Muscle layer of colon (tissue), 2 donors: ENCODE results near the gene REM2.
A peak's percentile ranks its signal among the peaks of the same experiment; 100 is the strongest.

ENCODE experiments used
- H3K27ac ChIP-seq: one replicate; pipeline ENCODE4 v1.7.0; 2013; ENCODE audit warnings: low read depth, mild to moderate bottlenecking, low read length, moderate library complexity
- H3K27me3 ChIP-seq, 2 donors: one replicate each; pipeline ENCODE4 v1.7.0; 2013; ENCODE audit warnings: low read length in 2 of 2, mild to moderate bottlenecking in 2 of 2; ENCODE audit not compliant: insufficient read depth in 2 of 2, control insufficient read depth in 1 of 2
- H3K36me3 ChIP-seq: one replicate; pipeline ENCODE4 v1.7.0; 2013; ENCODE audit warnings: mild to moderate bottlenecking, low read length; ENCODE audit not compliant: insufficient read depth
- H3K4me1 ChIP-seq: one replicate; pipeline ENCODE4 v1.7.0; 2013; ENCODE audit warnings: mild to moderate bottlenecking, low read length; ENCODE audit not compliant: insufficient read depth
- H3K4me3 ChIP-seq, 2 donors: one replicate each; pipeline ENCODE4 v1.7.0; 2013; ENCODE audit warnings: low read length in 2 of 2, low read depth in 1 of 2, mild to moderate bottlenecking in 1 of 2, moderate library complexity in 1 of 2
- H3K9ac ChIP-seq: one replicate; pipeline ENCODE4 v1.7.0; 2013; ENCODE audit warnings: low read length
- H3K9me3 ChIP-seq: one replicate; pipeline ENCODE4 v1.7.0; 2013; ENCODE audit warnings: mild to moderate bottlenecking, low read length
- donor health status: abdominal sarcoma.
- donor health status: Adenocarcinoma of cecum.

REM2 gene

DNA sequence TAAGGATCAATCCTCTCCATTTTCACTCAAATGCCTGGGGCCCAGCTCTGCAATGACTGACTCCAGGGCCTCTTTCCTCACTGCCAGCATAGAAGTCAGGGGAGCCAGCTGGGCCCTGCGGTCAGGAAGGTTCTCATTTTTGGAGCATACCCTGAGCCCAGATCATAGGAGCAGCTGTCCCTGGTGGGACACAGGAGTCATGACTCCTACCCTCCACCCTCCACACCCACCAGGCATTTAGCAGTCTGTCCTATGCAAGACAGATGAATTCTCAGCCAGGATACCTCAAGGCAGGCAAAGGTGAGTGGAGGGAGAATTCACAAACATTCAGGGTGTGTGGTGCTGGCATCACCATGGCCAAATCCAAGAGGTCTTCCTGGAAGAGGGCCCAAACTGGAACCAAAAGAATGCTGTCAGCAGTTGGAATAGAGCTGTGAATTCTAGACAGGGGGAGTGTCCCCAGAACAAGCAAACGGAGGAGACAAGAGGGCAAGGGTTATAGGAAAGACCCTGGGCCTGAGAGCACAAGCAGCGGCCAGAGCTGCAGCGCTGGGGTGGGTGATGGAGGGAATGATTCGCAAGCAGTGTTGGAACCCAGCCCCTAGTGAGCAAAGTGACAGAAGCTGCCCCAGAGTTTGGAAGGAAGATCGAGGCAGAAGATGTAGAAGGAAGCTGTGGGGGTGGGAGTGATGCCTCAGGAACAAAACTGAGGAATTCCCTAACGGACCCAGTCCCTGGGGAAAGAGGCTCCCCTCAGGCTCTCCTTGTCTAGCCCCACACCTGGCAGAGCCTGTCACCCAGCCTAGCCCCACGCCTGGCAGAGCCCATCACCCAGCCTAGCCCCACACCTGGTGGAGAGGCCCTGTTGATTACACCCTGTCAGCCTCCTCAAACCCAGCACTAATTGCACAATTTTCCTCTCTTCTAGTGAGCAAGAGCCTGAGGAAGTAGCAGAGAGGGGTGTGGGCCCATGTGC is 4.5 kb upstream of the REM2 start:
- peaks cover 57% of the 10 kb centered on the region for H3K36me3 ChIP-seq
- H3K27me3 ChIP-seq, result no peaks in the 10 kb centered on the region
- H3K9ac ChIP-seq, result no peak overlapping the region

DNA sequence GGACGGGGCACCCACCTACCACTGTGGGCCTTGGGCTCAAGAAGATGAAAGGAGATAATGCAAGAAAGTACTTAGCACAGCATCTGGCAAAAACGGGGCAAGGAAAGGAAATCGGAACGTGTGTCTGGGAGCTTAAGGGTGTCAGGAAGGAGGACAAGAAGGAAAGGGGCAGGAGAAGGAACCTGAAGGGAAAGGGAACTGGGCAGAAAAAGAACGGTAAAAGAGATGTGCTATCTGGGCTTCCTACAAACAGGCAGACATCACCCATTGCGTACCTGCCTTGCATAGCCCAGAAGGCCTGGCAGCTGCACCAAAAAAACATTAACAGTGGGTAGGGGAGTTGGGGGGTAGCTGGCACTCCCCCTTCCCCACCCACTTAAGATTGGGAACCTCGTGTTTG is 958 bp upstream of the REM2 start:
- H3K36me3 ChIP-seq, result peaks cover 22% of the 10 kb centered on the region
- H3K27ac ChIP-seq, result no peak overlapping the region
- H3K4me3 ChIP-seq, result no peak overlapping the region

More for the DNA sequence above, 4.5 kb upstream of the REM2 start:
- Histone ChIP-seq H3K27ac (no peak overlapping the region), H3K9me3 (no peaks in the 10 kb centered on the region), H3K4me1 (peaks cover 18% of the 10 kb centered on the region), H3K4me3 (no peak overlapping the region)

DNA sequence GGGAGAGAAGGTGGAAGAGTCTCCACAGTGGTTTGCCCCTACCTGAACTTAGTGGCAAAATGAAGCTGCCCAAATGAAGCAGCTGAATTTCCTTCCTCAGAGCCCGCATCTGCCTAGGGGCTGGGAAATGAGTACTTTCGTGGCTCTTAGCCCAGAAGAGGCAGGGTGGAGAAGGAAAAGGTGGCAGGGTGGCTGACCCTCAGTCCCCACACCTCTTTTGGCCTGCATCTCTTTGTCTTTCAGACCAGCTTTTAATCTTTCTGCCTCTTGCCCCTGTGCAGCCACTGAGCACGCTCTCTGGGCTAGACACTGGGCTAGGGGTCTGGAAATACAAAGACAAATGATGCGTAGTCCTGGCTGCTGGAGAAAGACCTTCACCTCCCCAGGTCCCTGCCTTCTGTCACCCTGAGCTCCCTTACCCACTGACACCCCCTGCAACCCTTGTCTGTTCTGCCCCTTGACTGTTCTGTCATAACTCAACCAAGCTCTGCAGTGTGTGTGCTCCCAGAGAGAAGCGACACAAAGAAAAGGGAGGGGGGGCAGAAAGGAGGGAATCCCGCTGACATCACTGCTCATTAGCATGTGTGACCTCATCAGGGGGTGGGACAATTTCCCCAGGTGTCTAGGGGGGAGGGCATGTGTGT is 371 bp upstream of the REM2 start:
- Histone ChIP-seq H3K9me3 (no peaks in the 10 kb centered on the region), H3K4me1 (peaks cover 17% of the 10 kb centered on the region), H3K27me3 (no peaks in the 10 kb centered on the region), H3K27ac (no peak overlapping the region), H3K4me3 (no peak overlapping the region), H3K36me3 (peaks cover 16% of the 10 kb centered on the region), H3K9ac (no peak overlapping the region)

More for the DNA sequence above, 958 bp upstream of the REM2 start:
- Histone ChIP-seq H3K4me1 (peaks cover 11% of the 10 kb centered on the region), H3K9ac (no peak overlapping the region), H3K9me3 (no peaks in the 10 kb centered on the region), H3K27me3 (no peaks in the 10 kb centered on the region)

DNA sequence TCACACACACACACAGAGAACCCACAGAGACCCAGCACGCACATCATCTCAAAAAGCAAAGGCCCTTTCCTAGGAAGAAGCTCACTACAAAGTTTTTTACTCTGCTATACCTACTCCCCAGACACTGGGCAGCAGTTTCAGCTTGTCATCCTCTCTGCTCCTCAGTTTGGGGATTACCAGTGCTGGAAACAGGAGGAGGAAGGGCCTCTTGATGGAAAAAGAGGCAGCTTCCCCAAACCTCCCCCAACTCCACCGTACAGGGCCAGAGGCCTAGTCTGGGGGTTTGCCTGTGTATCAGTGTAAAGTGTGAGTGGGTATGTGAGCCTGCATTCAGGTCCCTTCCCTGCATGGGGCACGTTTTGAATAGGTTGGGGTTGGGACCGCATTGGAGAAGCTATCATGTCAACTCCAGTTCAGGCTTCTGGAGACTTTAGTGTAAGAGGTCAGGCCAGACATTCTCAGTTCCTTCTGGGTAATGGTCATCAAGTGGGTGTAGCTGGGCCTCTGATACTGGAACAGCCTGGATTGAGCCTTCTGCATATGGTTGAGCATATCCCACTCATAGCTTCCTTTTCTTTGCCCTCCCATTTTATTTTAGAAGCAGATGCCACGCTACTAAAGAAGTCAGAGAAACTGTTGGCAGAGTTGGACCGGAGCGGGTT is 1.2 kb downstream of the REM2 start:
- Histone ChIP-seq H3K4me3 (no peak overlapping the region), H3K4me1 (peaks cover 22% of the 10 kb centered on the region), H3K27ac (no peak overlapping the region), H3K9ac (no peak overlapping the region), H3K36me3 (peaks cover under 1% of the 10 kb centered on the region), H3K9me3 (no peaks in the 10 kb centered on the region), H3K27me3 (no peaks in the 10 kb centered on the region)

DNA sequence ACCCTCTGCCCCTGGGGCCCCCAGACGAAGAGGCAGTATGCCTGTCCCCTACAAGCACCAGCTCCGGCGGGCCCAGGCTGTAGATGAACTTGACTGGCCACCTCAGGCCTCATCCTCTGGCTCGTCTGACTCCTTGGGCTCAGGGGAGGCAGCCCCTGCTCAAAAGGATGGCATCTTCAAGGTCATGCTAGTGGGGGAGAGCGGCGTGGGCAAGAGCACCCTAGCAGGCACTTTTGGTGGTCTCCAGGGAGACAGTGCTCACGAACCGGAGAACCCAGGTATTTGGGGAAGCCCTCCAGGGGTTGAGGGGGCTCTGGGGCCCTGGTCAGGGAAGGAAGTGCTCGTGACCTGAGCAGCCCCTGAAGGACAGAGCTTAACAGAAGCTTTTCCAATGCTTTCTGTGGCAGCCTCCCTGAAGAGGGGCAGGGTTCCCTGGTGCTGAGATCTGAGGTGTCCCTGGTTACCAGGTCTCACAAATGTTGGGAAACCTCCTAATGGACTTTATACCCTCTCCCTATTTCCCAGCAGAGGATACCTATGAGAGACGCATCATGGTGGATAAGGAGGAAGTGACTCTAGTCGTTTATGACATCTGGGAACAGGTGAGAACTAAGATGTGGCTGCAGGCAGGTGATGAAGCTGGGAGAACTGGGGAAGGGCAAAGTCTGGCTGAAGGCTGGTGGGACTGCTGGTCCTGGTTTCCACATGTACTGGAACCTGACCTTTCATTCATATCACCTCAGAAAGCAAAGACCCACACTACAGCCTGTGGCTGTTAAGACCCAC is 1.9 kb downstream of the REM2 start:
- Histone ChIP-seq H3K4me1 (peaks cover 22% of the 10 kb centered on the region), H3K4me3 (no peak overlapping the region), H3K36me3 (no peaks in the 10 kb centered on the region), H3K27ac (no peak overlapping the region), H3K9ac (no peak overlapping the region), H3K27me3 (no peaks in the 10 kb centered on the region), H3K9me3 (no peaks in the 10 kb centered on the region)

DNA sequence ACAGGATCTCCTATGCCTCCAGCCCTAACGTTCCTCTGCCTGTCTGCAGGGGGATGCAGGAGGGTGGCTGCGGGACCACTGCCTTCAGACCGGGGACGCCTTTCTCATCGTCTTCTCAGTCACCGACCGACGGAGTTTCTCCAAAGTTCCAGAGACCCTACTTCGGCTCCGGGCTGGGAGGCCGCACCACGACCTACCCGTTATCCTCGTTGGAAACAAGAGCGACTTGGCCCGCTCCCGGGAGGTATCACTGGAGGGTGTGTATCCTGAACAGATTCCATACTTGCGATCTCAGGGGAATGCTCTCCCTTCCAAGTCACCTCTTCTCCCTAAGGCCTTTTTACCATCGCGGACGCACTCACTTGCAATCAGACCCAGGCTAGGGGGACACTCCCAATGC is 3.0 kb downstream of the REM2 start:
- Histone ChIP-seq H3K4me3 (no peak overlapping the region), H3K27ac (peak overlapping the region; percentile 43), H3K9ac (no peak overlapping the region)

DNA sequence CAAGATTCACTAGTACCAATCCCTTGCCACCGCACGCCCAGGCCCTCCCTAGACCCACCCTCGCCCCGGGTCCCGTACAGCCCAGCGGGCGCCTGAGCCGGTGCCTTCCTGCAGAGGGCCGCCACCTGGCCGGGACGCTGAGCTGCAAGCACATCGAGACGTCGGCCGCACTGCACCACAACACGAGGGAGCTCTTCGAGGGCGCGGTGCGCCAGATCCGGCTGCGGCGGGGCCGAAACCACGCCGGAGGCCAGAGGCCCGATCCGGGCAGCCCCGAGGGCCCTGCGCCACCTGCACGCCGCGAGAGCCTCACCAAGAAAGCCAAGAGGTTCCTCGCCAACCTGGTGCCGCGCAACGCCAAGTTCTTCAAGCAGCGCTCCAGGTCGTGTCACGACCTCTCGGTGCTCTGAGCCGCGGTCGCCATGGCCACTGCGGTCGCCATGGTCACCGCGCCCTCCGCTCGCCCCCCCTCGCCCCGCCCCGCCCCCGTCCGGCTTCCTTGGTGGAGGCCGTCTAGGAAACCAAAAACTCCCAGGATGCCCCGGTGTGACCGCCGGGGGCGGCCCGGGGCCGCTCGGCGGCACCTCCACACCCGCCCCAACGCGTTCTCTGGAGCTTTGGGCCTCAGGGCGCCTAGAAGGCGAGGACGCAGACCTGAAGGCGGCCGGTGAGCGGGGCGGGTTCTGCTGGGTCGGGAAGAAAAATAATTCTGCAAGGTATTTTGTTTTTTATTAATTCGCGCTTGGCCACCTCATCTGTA is 3.7 kb downstream of the REM2 start:
- H3K27me3 ChIP-seq, result no peaks in the 10 kb centered on the region

More for the DNA sequence above, 3.0 kb downstream of the REM2 start:
- Histone ChIP-seq H3K4me1 (peaks cover 22% of the 10 kb centered on the region), H3K9me3 (no peaks in the 10 kb centered on the region), H3K36me3 (no peaks in the 10 kb centered on the region), H3K27me3 (no peaks in the 10 kb centered on the region)

DNA sequence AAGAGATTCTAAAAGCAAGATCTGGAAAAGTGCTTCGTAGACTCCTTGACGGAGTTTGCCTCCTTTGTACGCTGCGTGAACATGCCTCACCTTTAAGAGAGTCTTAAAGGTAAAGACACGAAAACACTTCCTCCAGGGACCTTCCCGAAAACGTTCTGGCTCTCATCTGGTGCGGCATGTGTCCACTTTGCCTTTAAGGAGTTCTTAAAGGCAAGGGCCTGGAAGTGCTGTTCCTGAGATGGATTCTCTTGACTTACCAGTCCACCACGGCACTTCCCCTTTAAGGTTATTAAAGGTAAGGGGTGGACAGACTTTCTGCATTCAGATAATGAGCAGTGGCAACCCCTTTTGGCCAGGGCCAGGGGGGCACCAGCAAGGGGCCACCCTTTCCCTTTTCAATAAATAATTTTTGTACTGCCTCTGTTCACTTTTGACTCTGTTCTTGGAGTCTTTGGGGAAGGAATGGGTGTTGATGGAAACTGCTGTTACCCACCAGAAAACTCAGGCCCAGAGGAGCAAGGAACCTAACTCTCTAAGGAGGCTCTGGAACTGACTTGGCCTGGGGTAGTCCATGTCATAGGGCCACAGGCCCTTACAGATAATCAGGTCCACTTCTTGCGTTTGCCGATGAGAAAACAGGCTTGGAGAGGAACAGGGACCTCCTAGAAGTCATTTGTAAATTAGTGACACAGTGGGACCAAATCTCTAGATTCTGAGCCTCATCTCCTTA is 4.4 kb downstream of the REM2 start:
- peaks cover 20% of the 10 kb centered on the region for H3K4me1 ChIP-seq
- no peaks in the 10 kb centered on the region for H3K36me3 ChIP-seq
- peak overlapping the region; percentile 50 for H3K9ac ChIP-seq
- no peaks in the 10 kb centered on the region for H3K9me3 ChIP-seq
- H3K27ac ChIP-seq, result peak overlapping the region; percentile 72
- peak overlapping the region; percentile 73 to 87 for H3K4me3 ChIP-seq
- no peaks in the 10 kb centered on the region for H3K27me3 ChIP-seq

More for the DNA sequence above, 3.7 kb downstream of the REM2 start:
- peak overlapping the region; percentile 72 for H3K27ac ChIP-seq
- no peaks in the 10 kb centered on the region for H3K9me3 ChIP-seq
- H3K36me3 ChIP-seq, result no peaks in the 10 kb centered on the region
- peak overlapping the region; percentile 50 for H3K9ac ChIP-seq
- peaks cover 22% of the 10 kb centered on the region for H3K4me1 ChIP-seq
- peak overlapping the region; percentile 73 to 87 for H3K4me3 ChIP-seq

DNA sequence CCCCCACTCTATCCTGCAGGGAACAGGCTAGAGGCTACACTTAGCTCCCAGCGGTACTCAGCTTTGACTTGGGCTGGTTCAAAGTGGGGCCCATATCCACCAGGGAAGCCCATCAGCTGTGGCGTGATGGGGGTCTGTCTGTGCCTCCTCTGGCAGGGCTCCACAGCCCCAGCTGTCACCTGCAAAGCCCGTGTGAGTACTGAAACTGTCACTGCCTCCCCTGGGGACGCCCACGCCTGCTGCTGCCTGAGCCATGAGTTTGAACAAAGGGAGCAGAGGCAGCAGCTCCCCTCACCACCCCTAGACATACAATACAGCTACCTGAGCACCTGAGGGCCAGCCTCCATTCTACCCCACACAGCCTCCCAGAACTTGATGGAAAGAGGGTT is 5.0 kb downstream of the REM2 start:
- peak overlapping the region; percentile 73 to 87 for H3K4me3 ChIP-seq
- no peaks in the 10 kb centered on the region for H3K36me3 ChIP-seq
- H3K4me1 ChIP-seq, result peaks cover 16% of the 10 kb centered on the region
- H3K27me3 ChIP-seq, result no peaks in the 10 kb centered on the region
- H3K27ac ChIP-seq, result peak overlapping the region; percentile 72
- no peak overlapping the region for H3K9ac ChIP-seq
- no peaks in the 10 kb centered on the region for H3K9me3 ChIP-seq

DNA sequence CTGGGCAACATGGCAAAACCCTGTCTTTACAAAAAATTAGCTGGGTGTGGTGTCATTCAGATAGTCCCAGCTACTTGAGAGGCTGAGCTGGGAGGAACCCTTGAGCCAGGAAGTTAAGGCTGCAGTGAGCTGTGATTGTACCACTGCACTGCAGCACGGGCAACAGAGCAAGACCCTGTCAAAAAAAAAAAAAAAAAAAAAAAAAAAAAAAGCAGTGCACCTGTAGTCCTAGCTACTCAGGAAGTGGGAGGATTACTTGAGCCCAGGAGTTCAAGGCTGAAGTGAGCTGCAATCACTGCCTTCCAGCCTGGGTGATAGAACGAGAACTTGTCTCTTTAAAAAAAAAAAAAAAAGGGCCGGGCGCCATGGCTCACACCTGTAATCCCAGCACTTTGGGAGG is 5.6 kb downstream of the REM2 start:
- Histone ChIP-seq H3K9ac (no peak overlapping the region), H3K4me1 (peaks cover 16% of the 10 kb centered on the region), H3K4me3 (no peak overlapping the region), H3K27me3 (no peaks in the 10 kb centered on the region), H3K36me3 (no peaks in the 10 kb centered on the region), H3K9me3 (no peaks in the 10 kb centered on the region), H3K27ac (no peak overlapping the region)
